GOT3 (cell line): ENCODE results near the gene CFAP99.
A peak's percentile ranks its signal among the peaks of the same experiment; 100 is the strongest.

Experiments used
- DNase-seq: peaks from one replicate; lab custom pipeline; 2025; ENCODE audit warnings: mixed read lengths; lab: John Stamatoyannopoulos, UW

CFAP99 gene

GRCh38 chr4:2411786-2412510 lies 6.8 kb upstream of the CFAP99 start:
- no peak for DNase-seq

GRCh38 chr4:2412534-2412884 lies 6.2 kb upstream of the CFAP99 start:
- no peak for DNase-seq

GRCh38 chr4:2412885-2413716 lies 5.7 kb upstream of the CFAP99 start:
- peak; percentile 90 for DNase-seq

- DNase-seq: no peak
Observed at GRCh38 chr4:2413821-2414610, 4.7 kb upstream of the CFAP99 start.

GRCh38 chr4:2415213-2415612 lies 3.5 kb upstream of the CFAP99 start:
- DNase-seq: no peak

GRCh38 chr4:2415881-2416563 lies 2.7 kb upstream of the CFAP99 start:
- no peak for DNase-seq

GRCh38 chr4:2416564-2417225 lies 2.1 kb upstream of the CFAP99 start:
- DNase-seq: no peak

- DNase-seq: no peak
Observed at GRCh38 chr4:2417226-2417764, 1.5 kb upstream of the CFAP99 start.

- no peak for DNase-seq
Observed at GRCh38 chr4:2417765-2418649, 748 bp upstream of the CFAP99 start, which contains the start of gene ZFYVE28. Gene ZFYVE28, minus strand, starts transcription at chr4:2418645. Its CDS starts 322 bp downstream, at chr4:2418323.

GRCh38 chr4:2419814-2420213 lies 1.1 kb downstream of the CFAP99 start:
- no peak for DNase-seq

GRCh38 chr4:2421928-2422327 lies 3.2 kb downstream of the CFAP99 start:
- DNase-seq: no peak

- DNase-seq: no peak
Observed at GRCh38 chr4:2423066-2423465, 4.3 kb downstream of the CFAP99 start.

GRCh38 chr4:2423695-2424094 lies 4.9 kb downstream of the CFAP99 start:
- no peak for DNase-seq

- no peak for DNase-seq
Observed at GRCh38 chr4:2424581-2424980, 5.8 kb downstream of the CFAP99 start.

GRCh38 chr4:2425386-2426068 lies 6.8 kb downstream of the CFAP99 start:
- no peak for DNase-seq

GRCh38 chr4:2426069-2426397 lies 7.3 kb downstream of the CFAP99 start:
- DNase-seq: no peak

- no peak for DNase-seq
Observed at GRCh38 chr4:2426711-2427275, 8.0 kb downstream of the CFAP99 start.

- no peak for DNase-seq
Observed at GRCh38 chr4:2427383-2428334, 8.9 kb downstream of the CFAP99 start.
